H1 (cell line): ENCODE data around the gene MOB2. TPM values are rescaled to one million over a fixed set of nuclear protein-coding genes. Genes with fewer than 3 reads are reported as not detected.

Experiments
- CTCF ChIA-PET: fragments of 300-600 bp; sonication (Branson Sonifier 250); formaldehyde crosslinking; loops from one replicate; lab custom pipeline; 2021; ENCODE audit not compliant: partially characterized antibody; lab: Charles Lee
- POLR2A ChIA-PET: fragments of 300-600 bp; sonication (Branson Sonifier 250); formaldehyde crosslinking; loops from one replicate; lab custom pipeline; 2021; ENCODE audit warnings: inconsistent platforms; ENCODE audit not compliant: partially characterized antibody; lab: Charles Lee
- DNase-seq, 2 experiments: peaks; one replicate each; pipeline versions ENCODE4 v3.0.0 to v3.0.0-alpha.2; 2010 to 2022; ENCODE audit warnings: low spot score in 2 of 2, low read depth in 1 of 2, mixed read lengths in 1 of 2
- FAIRE-seq: peaks from 2 replicates; lab custom pipeline; 2011; peaks lifted over from hg19 to GRCh38; lab: Jason Lieb, UNC
- H2AFZ ChIP-seq: 2 replicates; pipeline ENCODE4 v1.8.1; 2012; ENCODE audit warnings: low read length, inconsistent platforms
- H2AK5ac ChIP-seq: 2 replicates; pipeline ENCODE4 v1.6.1; 2013; ENCODE audit warnings: low read depth, low read length
- H2BK120ac ChIP-seq: replicated peaks from 2 replicates; pipeline ENCODE3; 2013; ENCODE audit warnings: low read depth, low read length, inconsistent platforms
- H2BK12ac ChIP-seq: 2 replicates; pipeline ENCODE4 v1.6.1; 2013; ENCODE audit warnings: low read depth, low read length
- H2BK15ac ChIP-seq: 2 replicates; pipeline ENCODE4 v1.6.1; 2013; ENCODE audit warnings: low read length
- H2BK20ac ChIP-seq: 2 replicates; pipeline ENCODE4 v1.6.1; 2013; ENCODE audit warnings: low read length
- H2BK5ac ChIP-seq: 2 replicates; pipeline ENCODE4 v1.6.1; 2013; ENCODE audit warnings: low read depth, low read length
- H3K14ac ChIP-seq: 2 replicates; pipeline ENCODE4 v1.6.1; 2013; ENCODE audit warnings: inconsistent platforms; ENCODE audit not compliant: insufficient read length
- H3K18ac ChIP-seq: 2 replicates; pipeline ENCODE4 v1.6.1; 2013; ENCODE audit warnings: low read length; ENCODE audit errors: extremely low read depth
- H3K23ac ChIP-seq: 2 replicates; pipeline ENCODE4 v1.6.1; 2013; ENCODE audit warnings: inconsistent platforms; ENCODE audit not compliant: insufficient read length
- H3K23me2 ChIP-seq: 2 replicates; pipeline ENCODE4 v1.6.1; 2013; ENCODE audit warnings: low read depth, low read length
- H3K27ac ChIP-seq: 2 replicates; pipeline ENCODE4 v1.6.1; 2011; ENCODE audit warnings: low read depth, low read length, inconsistent platforms
- H3K27me3 ChIP-seq, 4 experiments: replicated peaks in 1 of 4; 1 replicate in 1 of 4; 2 replicates in 3 of 4; pipeline versions ENCODE4 v1.6.1 to v1.8.1; 2011 to 2013; ENCODE audit warnings: low read length in 3 of 4, mild to moderate bottlenecking in 3 of 4, inconsistent platforms in 2 of 4, mixed read lengths in 2 of 4, moderate library complexity in 1 of 4; ENCODE audit not compliant: control insufficient read depth in 3 of 4, insufficient read depth in 3 of 4; ENCODE audit errors: extremely low read depth in 1 of 4
- H3K36me3 ChIP-seq, 4 experiments: 2 replicates each; pipeline versions ENCODE4 v1.6.1 to v1.8.1; 2011 to 2013; ENCODE audit warnings: mild to moderate bottlenecking in 4 of 4, low read length in 3 of 4, moderate library complexity in 2 of 4, control low read depth in 1 of 4, inconsistent platforms in 1 of 4; ENCODE audit not compliant: insufficient read depth in 4 of 4, control insufficient read depth in 2 of 4
- H3K4ac ChIP-seq: replicated peaks from 2 replicates; pipeline ENCODE3; 2013; ENCODE audit warnings: low read length, low read depth, mixed read lengths, inconsistent platforms; ENCODE audit not compliant: insufficient read length
- H3K4me1 ChIP-seq, 4 experiments: replicated peaks in 1 of 4; 1 replicate in 1 of 4; 2 replicates in 3 of 4; pipeline versions ENCODE4 v1.6.1 to v1.8.1; 2011 to 2013; ENCODE audit warnings: low read length in 3 of 4, inconsistent platforms in 2 of 4, mixed read lengths in 1 of 4; ENCODE audit not compliant: insufficient read depth in 4 of 4, control insufficient read depth in 3 of 4
- H3K4me2 ChIP-seq, 2 experiments: 2 replicates each; pipeline versions ENCODE4 v1.6.1 to v1.8.1; 2011 to 2013; ENCODE audit warnings: low read depth in 2 of 2, low read length in 2 of 2, control low read depth in 1 of 2, inconsistent platforms in 1 of 2, mild to moderate bottlenecking in 1 of 2; ENCODE audit not compliant: insufficient read depth in 1 of 2
- H3K4me3 ChIP-seq, 4 experiments: fragments of 200-600, 300-600 bp in 1 of 4; sonication (generic), shearing (Covaris generic), sonication (Bioruptor Twin) in 1 of 4; 2 replicates each; pipeline versions ENCODE4 v1.5.1 to v1.8.1; 2011 to 2016; ENCODE audit warnings: low read length in 4 of 4, low read depth in 3 of 4, control low read depth in 2 of 4, inconsistent platforms in 2 of 4, mild to moderate bottlenecking in 2 of 4, mixed read lengths in 1 of 4, moderate library complexity in 1 of 4; ENCODE audit not compliant: insufficient read depth in 2 of 4; ENCODE audit errors: extremely low read depth in 1 of 4
- H3K56ac ChIP-seq: replicated peaks from 2 replicates; pipeline ENCODE3; 2013; ENCODE audit warnings: low read depth, mild to moderate bottlenecking, mixed read lengths, low read length, inconsistent platforms; ENCODE audit not compliant: insufficient read length
- H3K79me1 ChIP-seq: 2 replicates; pipeline ENCODE4 v1.6.1; 2013; ENCODE audit warnings: low read depth, low read length, control low read depth
- H3K79me2 ChIP-seq, 2 experiments: 2 replicates each; pipeline versions ENCODE4 v1.6.1 to v1.8.1; 2012 to 2013; ENCODE audit warnings: low read length in 2 of 2, mild to moderate bottlenecking in 2 of 2, inconsistent platforms in 1 of 2; ENCODE audit not compliant: insufficient read depth in 2 of 2, control insufficient read depth in 1 of 2
- H3K9ac ChIP-seq, 4 experiments: replicated peaks in 1 of 4; 1 replicate in 1 of 4; 2 replicates in 3 of 4; pipeline versions ENCODE4 v1.6.1 to v1.8.1; 2011 to 2013; ENCODE audit warnings: low read depth in 3 of 4, low read length in 3 of 4, control low read depth in 2 of 4, mild to moderate bottlenecking in 2 of 4, moderate library complexity in 2 of 4, inconsistent platforms in 1 of 4; ENCODE audit errors: extremely low read depth in 1 of 4
- H3K9me3 ChIP-seq, 2 experiments: 2 replicates each; pipeline versions ENCODE4 v1.6.1 to v1.8.1; 2012 to 2013; ENCODE audit warnings: mild to moderate bottlenecking in 2 of 2, moderate library complexity in 2 of 2, control low read depth in 1 of 2, inconsistent platforms in 1 of 2, low read depth in 1 of 2, low read length in 1 of 2, mixed read lengths in 1 of 2; ENCODE audit not compliant: insufficient read depth in 2 of 2
- H4K20me1 ChIP-seq, 2 experiments: replicated peaks in 1 of 2; 2 replicates each; pipeline versions ENCODE3 to v1.8.1; 2011 to 2013; ENCODE audit warnings: inconsistent platforms in 2 of 2, low read length in 2 of 2, mild to moderate bottlenecking in 1 of 2; ENCODE audit not compliant: insufficient read depth in 2 of 2, control insufficient read depth in 1 of 2
- H4K5ac ChIP-seq: 2 replicates; pipeline ENCODE4 v1.6.1; 2013; ENCODE audit warnings: low read length, low read depth, mixed read lengths, inconsistent platforms; ENCODE audit not compliant: insufficient read length
- H4K8ac ChIP-seq: 2 replicates; pipeline ENCODE4 v1.8.0; 2013; ENCODE audit warnings: mild to moderate bottlenecking, moderate library complexity, low read length, inconsistent platforms; ENCODE audit not compliant: insufficient read depth; ENCODE audit errors: extremely low read depth
- H4K91ac ChIP-seq: replicated peaks from 2 replicates; pipeline ENCODE3; 2013; ENCODE audit warnings: low read length, mixed read lengths, inconsistent platforms; ENCODE audit not compliant: insufficient read length
- BACH1 ChIP-seq: IDR thresholded peaks from 2 replicates; pipeline ENCODE4 v1.6.1; 2012; ENCODE audit warnings: low read length, improper control_type of control experiment
- CTBP2 ChIP-seq: IDR thresholded peaks from 2 replicates; pipeline ENCODE4 v1.7.0; 2011; ENCODE audit warnings: borderline replicate concordance, mild to moderate bottlenecking, moderate library complexity, mixed read lengths, low read length; ENCODE audit not compliant: insufficient read depth, insufficient read length
- GABPA ChIP-seq: IDR thresholded peaks from 2 replicates; pipeline ENCODE4 v1.6.1; 2011; ENCODE audit warnings: mild to moderate bottlenecking, low read length, moderate library complexity, borderline replicate concordance; ENCODE audit not compliant: insufficient read depth
- HDAC6 ChIP-seq: IDR thresholded peaks from one replicate; pipeline ENCODE4 v1.7.1; 2012; ENCODE audit warnings: low read depth, mild to moderate bottlenecking, inconsistent platforms, low read length, moderate library complexity
- KDM5A ChIP-seq: fragments of 200-600 bp; IDR thresholded peaks from 2 replicates; pipeline ENCODE4 v1.7.1; 2012; ENCODE audit warnings: mild to moderate bottlenecking, low read length, inconsistent platforms, mixed read lengths
- RAD21 ChIP-seq, 2 experiments: IDR thresholded peaks in 1 of 2; conservative IDR thresholded peaks in 1 of 2; 2 replicates each; pipeline ENCODE4 v1.6.1; 2011; ENCODE audit warnings: low read depth in 2 of 2, low read length in 2 of 2, improper control_type of control experiment in 1 of 2, inconsistent platforms in 1 of 2, mild to moderate bottlenecking in 1 of 2, moderate library complexity in 1 of 2
- RBBP5 ChIP-seq: IDR thresholded peaks from 2 replicates; pipeline ENCODE4 v1.7.1; 2012; ENCODE audit warnings: low read depth, mild to moderate bottlenecking, inconsistent platforms, low read length, moderate library complexity, borderline replicate concordance
- TEAD4 ChIP-seq: IDR thresholded peaks from 2 replicates; pipeline ENCODE4 v1.6.1; 2012; ENCODE audit warnings: low read depth, low read length, inconsistent platforms, mixed read lengths
- WGBS, 2 experiments: shearing (Covaris generic) in 1 of 2; methylation state at CpG; one replicate each; pipeline versions ENCODE4 v1.1.6 to v1.1.7; 2013 to 2015; ENCODE audit warnings: low lambda C conversion rate in 2 of 2, mixed read lengths in 2 of 2, inconsistent platforms in 1 of 2, low coverage in 1 of 2, missing lambda C conversion rate in 1 of 2; ENCODE audit not compliant: insufficient replicate concordance in 2 of 2, insufficient coverage in 1 of 2, insufficient read length in 1 of 2; ENCODE audit errors: extremely low coverage in 1 of 2, missing lambda C conversion rate in 1 of 2; 5-methylcytosine and 5-hydroxymethylcytosine counted together
- polyA plus RNA-seq, 7 experiments: library from polyadenylated mRNA; depleted of rRNA in 3 of 7; stranded (reverse) in 5 of 7; unstranded in 2 of 7; fragments of >200 nt in 5 of 7; fragments of 200-250 nt in 2 of 7; gene quantifications; 1 replicate in 5 of 7; 2 replicates in 1 of 7; 4 replicates in 1 of 7; pipeline versions ENCODE4 v1.2.1 to v1.2.3, GENCODE V29; 2011 to 2013; ENCODE audit warnings: missing spikeins in 2 of 7, mixed read lengths in 2 of 7
- total RNA-seq: library from RNA; stranded (reverse); fragmentation: NEBNext Ultra II Directional; extraction: Animal tissue kit (Norgen Biotek cat#: 25700); gene quantifications from 2 replicates; pipeline ENCODE4 v1.2.1, GENCODE V29; 2021

The MOB2 gene
- total and polyA plus RNA-seq, 2 of the 8 experiments (the other 6 are each of a cell fraction or from before 2014, with no cell fraction given): 18.6 to 28.2 TPM

DNA sequence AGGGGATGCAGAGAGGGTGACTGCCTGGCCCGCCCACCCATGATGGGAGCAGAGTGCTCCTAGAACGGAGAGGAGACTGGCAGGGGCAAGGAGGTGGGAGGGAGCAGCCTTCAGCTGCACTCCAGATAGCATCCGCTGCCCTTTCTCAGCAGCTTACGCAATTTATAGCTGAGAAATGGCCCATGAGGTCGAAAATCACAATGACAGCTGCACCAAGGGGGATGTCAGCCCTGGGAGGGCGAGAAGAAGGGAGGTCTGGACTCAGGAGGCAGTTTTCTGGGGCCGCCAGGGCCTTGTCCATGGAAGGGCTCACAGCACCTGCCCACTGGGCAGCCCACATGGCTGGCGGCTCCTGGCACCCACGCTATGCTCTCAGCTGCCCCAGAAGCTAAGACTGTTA is 17.6 kb upstream of the MOB2 start:
- no peak overlapping the region for H3K27ac ChIP-seq
- H2BK5ac ChIP-seq: no peak overlapping the region
- DNase-seq: no peak
- H2BK12ac ChIP-seq: no peak overlapping the region
- CTCF ChIA-PET: interaction anchor here (0.6 to 2.8 kb wide), 8 partner anchors 11 to 1553 kb away, joined by 3 to 13 read pairs (median 3); partner anchors contain the start of gene CARS1
- H3K56ac ChIP-seq: no peak overlapping the region
- no peaks in the 10 kb centered on the region for H3K27me3 ChIP-seq
- H3K14ac ChIP-seq: no peak overlapping the region
- peaks cover 27% of the 10 kb centered on the region for H3K79me1 ChIP-seq
- H3K18ac ChIP-seq: no peak overlapping the region
- H4K20me1 ChIP-seq: peaks cover 5 to 12% of the 10 kb centered on the region in 2 experiments
- H4K8ac ChIP-seq: no peak overlapping the region
- peaks cover 0 to 7% of the 10 kb centered on the region in 2 experiments; a peak in 1 of 4 replicates for H3K9me3 ChIP-seq
- POLR2A ChIA-PET: no interaction called here
- no peak overlapping the region for H3K4ac ChIP-seq
- no peak overlapping the region for H3K23ac ChIP-seq
- H2AFZ ChIP-seq: no peak overlapping the region
- TF ChIP-seq RAD21 (IDR thresholded peaks at IDR 0.05 in 1 of 2, conservative IDR thresholded peaks at IDR 0.05 in 1 of 2; ENCODE audit: low read depth in 2 of 2, low read length in 2 of 2) (no peak), BACH1 (no peak), TEAD4 (no peak), HDAC6 (no peak), RBBP5 (no peak), CTBP2 (no peak), GABPA (no peak), KDM5A (no peak)
- no peak overlapping the region for H2BK120ac ChIP-seq
- no peak overlapping the region for H2BK15ac ChIP-seq
- no peak overlapping the region for H4K91ac ChIP-seq
- no peak overlapping the region for H2AK5ac ChIP-seq
- no peaks in the 10 kb centered on the region for H3K36me3 ChIP-seq
- 92% methylated on average over 8 of the region's 9 CpGs; no CpG with 5 or more reads in 1 of the 2 experiments for WGBS, 2 experiments
- no peak overlapping the region for H3K9ac ChIP-seq
- H3K4me1 ChIP-seq: peaks cover 0 to 18% (median 9%) of the 10 kb centered on the region in 4 experiments; a peak in 3 of 7 replicates
- no peak overlapping the region for H3K4me2 ChIP-seq
- H2BK20ac ChIP-seq: no peak overlapping the region
- H3K4me3 ChIP-seq: no peak overlapping the region
- no peak overlapping the region for H4K5ac ChIP-seq
- no peak for FAIRE-seq
- H3K79me2 ChIP-seq: peaks cover 0 to 40% of the 10 kb centered on the region in 2 experiments; a peak in 1 of 4 replicates
- no peaks in the 10 kb centered on the region for H3K23me2 ChIP-seq
